Stimulated activated naive CD8-positive, alpha-beta T cell treated with anti-CD3 and anti-CD28 coated beads, Interleukin-15, Interleukin-2, amounts not matched to agents 100 U/mL and 50 U/mL, for 24 hours (primary cell): ENCODE results near the gene PEX5L.

Source experiments
- ATAC-seq: fragments of 150-1000 bp; cut with Tn5 transposase; one replicate; pipeline ENCODE4 v1.10.0; 2021
- DNase-seq: peaks from one replicate; pipeline ENCODE4 v3.0.0; 2021

PEX5L gene

GRCh38 chr3:179896507-179896906, 140.2 kb downstream of the PEX5L start:
- ATAC-seq = no peak
- DNase-seq = no peak

GRCh38 chr3:179895330-179895729, 141.4 kb downstream of the PEX5L start:
- DNase-seq = no peak
- no peak for ATAC-seq

GRCh38 chr3:179887295-179887943, 149.3 kb downstream of the PEX5L start:
- DNase-seq = no peak
- ATAC-seq = no peak

GRCh38 chr3:179885950-179886349, 150.8 kb downstream of the PEX5L start:
- no peak for DNase-seq
- ATAC-seq = no peak

GRCh38 chr3:179884136-179884535, 152.6 kb downstream of the PEX5L start:
- ATAC-seq = no peak
- DNase-seq = no peak

- no peak for DNase-seq
- ATAC-seq = no peak
Measured at GRCh38 chr3:179882292-179882691, 154.4 kb downstream of the PEX5L start.

GRCh38 chr3:179881791-179882190, 154.9 kb downstream of the PEX5L start:
- ATAC-seq = no peak
- DNase-seq = no peak

GRCh38 chr3:179880868-179881267, 155.9 kb downstream of the PEX5L start:
- DNase-seq (no peak), ATAC-seq (no peak)

GRCh38 chr3:179876440-179876839, 160.3 kb downstream of the PEX5L start:
- no peak for DNase-seq
- no peak for ATAC-seq

- DNase-seq (no peak), ATAC-seq (no peak)
Measured at GRCh38 chr3:179872842-179873241, 163.9 kb downstream of the PEX5L start.

- no peak for ATAC-seq
- DNase-seq = no peak
Measured at GRCh38 chr3:179871782-179872181, 165.0 kb downstream of the PEX5L start.

GRCh38 chr3:179868715-179869114, 168.0 kb downstream of the PEX5L start:
- ATAC-seq = no peak
- DNase-seq = no peak

- DNase-seq = no peak
- ATAC-seq = no peak
Measured at GRCh38 chr3:179867961-179868360, 168.8 kb downstream of the PEX5L start.

- no peak for DNase-seq
- no peak for ATAC-seq
Measured at GRCh38 chr3:179865861-179866505, 170.8 kb downstream of the PEX5L start.

- no peak for ATAC-seq
- no peak for DNase-seq
Measured at GRCh38 chr3:179861953-179862352, 174.8 kb downstream of the PEX5L start.

- ATAC-seq = no peak
- DNase-seq = no peak
Measured at GRCh38 chr3:179861292-179861691, 175.4 kb downstream of the PEX5L start.

GRCh38 chr3:179860275-179861107, 176.2 kb downstream of the PEX5L start:
- no peak for ATAC-seq
- no peak for DNase-seq

GRCh38 chr3:179853176-179853575, 183.6 kb downstream of the PEX5L start:
- DNase-seq = no peak

GRCh38 chr3:179852142-179852905, 184.4 kb downstream of the PEX5L start:
- DNase-seq (peak; percentile 4), ATAC-seq (peak; percentile 79)

More at GRCh38 chr3:179853176-179853575, 183.6 kb downstream of the PEX5L start:
- ATAC-seq = peak; percentile 19

GRCh38 chr3:179848711-179849110, 188.0 kb downstream of the PEX5L start:
- no peak for ATAC-seq
- no peak for DNase-seq

- ATAC-seq (no peak), DNase-seq (no peak)
Measured at GRCh38 chr3:179842061-179842460, 194.7 kb downstream of the PEX5L start.

- no peak for ATAC-seq
- no peak for DNase-seq
Measured at GRCh38 chr3:179840985-179841384, 195.8 kb downstream of the PEX5L start.
